GM19438 (cell line): Measurements from ENCODE around the gene EGFL8.

ENCODE experiments used
- ATAC-seq: cut with Tn5 transposase; IDR thresholded peaks from one replicate; pipeline ENCODE4 v1.9.1; 2021; ENCODE audit warnings: low read depth; ENCODE audit not compliant: unreplicated experiment

EGFL8 gene

DNA sequence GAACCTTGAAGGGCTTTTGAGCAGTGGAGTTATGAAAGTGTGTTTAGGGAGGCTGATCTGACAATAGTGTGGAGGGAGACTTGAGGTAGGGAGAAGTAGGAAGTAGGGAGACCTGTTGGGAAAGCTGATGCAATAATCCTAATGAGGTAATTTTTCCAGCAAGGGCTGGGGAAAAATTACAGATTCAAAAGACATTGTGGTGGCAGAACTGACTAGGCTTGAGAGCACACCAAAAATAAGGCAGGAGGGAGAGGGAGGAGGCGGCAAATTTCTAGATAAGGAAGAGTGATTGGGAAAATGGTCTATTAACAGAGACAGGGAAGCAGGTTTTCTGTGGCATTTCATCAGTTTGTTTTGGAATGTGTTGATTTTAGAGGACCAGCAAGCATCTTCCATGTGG is 18.1 kb upstream of the EGFL8 start:
- ATAC-seq, result no peak

DNA sequence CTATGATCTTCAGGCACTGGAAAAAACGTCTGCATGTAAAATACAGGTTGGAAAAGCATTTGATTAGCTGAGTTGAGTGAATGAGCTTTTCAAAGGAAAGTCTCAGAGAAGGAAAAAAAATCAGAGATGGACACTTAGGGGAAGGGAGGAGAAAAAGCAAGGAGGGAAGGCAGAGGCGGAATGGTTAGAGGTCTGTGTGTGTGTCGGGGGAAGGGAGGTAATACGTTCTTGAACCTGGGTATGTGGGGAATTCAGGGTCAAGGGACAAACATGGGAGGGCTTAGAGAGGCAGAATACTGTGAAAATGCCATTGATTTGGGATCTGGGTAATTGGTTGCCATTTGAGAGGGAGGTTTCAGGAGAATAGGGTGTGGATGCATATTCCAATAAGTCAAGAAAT is 17.7 kb upstream of the EGFL8 start:
- ATAC-seq, result no peak

DNA sequence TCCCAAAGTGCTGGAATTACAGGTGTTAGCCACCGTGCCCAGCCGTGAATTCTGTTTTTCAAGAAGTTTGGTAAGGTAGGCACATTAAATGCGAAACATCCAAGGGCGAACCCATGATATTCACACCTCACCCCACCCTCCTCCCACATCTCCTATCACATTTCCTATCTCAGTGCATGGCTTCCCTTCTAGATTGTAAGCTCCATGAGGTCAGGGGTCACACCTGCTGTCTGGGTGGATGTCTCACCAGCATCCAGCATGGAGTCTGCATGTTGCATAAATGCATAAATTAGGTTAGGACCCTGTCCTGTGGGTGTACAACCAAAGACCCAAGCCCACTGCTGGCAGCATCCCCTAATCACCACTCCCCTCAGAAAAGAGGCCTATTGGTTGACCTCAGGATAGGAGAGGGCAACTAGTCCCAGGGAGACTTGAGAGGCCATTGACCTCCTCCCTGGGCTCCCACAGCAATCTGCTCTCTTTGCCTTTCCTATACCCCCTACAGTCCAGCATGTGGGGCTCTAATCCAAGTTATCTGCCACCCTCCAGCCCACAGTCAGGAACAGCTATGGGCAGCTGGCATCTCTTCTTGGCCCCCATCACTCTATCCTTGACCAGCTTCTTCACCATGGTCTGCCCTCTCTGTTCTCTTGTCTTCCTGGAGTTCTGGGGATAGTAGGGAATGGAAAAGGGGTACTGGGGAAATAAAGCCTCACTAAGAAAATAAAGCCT is 16.8 kb upstream of the EGFL8 start:
- ATAC-seq, result no peak

DNA sequence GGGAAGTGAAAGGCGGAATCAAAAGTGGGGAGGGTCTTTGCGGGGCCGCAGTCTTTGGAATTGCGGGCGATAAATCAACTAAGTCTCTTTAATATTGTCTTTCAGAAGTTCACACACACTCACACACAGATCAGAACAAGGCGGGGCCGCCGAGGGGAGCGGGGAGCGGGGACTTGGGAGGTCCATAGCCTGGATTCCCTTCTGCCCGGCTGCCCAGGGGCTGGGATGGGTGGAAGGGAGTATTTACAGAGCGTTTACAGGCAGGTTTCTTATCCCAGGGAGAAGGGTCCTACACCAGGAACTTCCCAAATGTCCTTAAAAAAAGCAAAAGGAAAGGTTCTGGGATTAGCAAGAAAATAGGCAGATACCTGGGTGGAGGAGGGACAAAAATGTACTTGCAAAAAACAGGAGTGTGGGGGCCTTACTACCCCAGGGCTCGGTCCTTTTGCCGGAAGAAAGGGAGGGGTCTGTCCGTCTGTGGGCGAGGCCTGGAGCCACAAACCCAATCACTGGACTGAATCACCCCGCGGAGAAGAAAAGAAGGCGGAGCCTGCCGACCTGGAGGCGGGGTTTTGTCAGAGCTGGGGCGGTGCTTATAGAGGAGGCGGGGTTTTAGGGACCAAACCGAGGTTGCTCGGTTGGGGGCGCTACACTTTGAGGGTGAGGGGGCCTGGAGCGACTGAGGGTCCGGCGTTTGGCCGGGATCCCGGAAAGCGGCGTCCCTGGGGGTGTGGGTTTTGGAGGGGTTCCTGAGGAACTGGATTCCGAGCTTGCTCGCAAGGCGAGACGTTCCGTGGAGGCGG is 15.9 kb upstream of the EGFL8 start:
- no peak for ATAC-seq

DNA sequence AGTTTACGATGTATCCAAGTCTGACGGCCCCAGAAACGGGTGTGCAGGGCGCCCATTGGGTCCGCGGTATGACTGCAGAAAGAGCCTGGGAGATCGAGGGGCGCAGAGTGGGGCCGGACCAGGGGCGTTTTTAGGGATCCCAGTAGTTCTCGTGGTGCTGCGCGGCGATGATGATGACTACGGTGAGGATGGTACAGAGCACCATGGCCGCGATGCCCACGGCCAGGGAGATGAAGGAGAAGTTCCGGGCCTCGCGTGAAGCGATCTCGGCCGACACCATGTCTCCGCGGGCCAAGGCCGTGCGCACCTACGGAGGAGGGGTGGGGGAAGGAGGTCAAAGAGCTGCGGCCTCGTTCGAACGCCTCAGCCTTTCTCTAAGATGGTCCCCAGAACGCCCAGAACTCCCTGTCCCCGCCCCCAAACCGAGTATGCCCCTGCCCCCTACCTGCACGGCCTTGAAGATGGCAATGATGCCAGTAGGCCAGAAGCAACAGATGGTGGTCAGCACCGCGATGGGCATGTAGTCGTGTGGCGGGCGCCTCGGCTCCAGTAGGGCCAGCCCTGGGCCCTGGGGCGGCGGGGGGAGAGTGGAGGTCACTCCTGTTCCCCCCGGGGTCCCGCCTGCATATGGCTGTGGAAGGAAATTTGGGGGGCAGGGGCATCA is 15.2 kb upstream of the EGFL8 start:
- ATAC-seq, result no peak

DNA sequence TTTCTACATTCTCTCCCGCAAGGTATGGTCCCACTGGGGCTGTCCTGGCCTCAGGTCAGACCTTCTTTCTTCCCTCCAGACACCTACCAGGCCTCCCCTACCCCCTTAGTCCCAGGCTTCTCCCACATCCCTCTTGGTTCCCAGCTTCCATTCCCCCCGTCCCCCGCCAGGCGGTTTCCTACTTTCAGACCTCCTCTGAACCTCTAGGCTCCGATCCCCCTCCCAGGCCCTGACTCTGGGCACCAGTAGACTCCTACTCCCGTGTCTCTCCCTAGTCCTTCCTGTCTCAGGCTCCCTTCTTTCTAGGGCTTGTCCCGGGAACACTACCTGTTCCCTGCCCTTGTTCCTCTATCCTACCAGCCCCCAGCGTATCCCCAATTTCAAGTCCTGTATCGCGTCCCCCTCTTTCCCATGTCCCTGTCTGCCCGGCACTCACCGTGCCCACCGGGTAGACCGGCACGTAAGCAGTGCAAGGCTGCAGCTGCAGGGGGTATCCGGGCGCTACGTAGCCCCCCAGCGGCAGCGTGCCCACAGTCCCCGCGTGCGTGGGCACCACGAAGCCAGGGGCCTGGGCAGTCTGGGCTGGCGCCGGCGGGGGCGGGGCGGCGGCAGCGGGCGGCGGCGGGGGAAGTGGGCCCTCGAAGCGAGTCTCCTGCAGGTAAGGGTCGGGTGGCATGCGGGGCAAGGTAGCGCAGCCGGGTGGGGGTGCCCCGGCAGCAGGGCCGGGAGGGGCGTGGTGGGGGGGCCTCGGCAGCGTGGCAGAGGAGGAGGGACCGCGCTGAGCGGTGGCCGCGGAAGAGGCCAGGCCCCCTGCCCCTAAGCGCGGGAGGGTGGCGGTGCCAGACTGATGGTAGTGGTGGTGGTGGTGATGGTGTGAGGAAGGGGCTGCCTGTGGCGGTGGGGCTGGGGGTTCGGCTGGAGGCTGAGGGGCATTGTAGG is 14.2 kb upstream of the EGFL8 start:
- no peak for ATAC-seq

DNA sequence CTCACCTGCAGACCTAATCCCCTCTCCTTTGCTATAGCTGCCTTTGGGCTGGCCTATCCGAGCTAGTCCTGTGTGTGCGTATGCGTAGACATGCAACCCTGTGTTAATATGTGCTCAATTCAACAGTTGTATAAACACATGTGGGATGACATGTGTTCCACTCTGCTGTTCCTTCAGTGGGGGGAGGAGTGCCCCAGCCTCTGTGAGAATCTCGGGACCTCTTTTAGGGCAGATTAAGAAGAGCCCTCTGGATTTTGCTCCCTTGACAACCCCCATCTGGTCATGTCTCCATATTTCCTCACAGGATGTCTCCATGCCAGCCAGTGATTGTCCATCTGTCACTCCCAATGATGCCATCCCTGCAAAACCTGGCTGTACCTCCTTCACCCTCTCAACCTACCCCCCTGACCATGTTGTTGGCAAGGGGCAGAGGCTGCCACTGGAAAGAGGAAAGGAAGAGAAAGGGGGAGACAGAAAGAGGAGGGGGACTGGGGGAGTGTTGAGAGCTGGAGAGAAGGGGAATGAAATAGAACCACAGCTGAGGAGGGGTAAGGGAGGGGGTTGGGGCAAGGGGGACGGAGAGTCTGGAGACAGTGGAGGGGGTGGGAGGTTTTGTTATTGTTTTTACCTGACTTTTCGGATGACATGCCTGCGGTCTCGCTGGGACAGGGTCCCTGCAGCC is 13.1 kb upstream of the EGFL8 start:
- ATAC-seq, result no peak

DNA sequence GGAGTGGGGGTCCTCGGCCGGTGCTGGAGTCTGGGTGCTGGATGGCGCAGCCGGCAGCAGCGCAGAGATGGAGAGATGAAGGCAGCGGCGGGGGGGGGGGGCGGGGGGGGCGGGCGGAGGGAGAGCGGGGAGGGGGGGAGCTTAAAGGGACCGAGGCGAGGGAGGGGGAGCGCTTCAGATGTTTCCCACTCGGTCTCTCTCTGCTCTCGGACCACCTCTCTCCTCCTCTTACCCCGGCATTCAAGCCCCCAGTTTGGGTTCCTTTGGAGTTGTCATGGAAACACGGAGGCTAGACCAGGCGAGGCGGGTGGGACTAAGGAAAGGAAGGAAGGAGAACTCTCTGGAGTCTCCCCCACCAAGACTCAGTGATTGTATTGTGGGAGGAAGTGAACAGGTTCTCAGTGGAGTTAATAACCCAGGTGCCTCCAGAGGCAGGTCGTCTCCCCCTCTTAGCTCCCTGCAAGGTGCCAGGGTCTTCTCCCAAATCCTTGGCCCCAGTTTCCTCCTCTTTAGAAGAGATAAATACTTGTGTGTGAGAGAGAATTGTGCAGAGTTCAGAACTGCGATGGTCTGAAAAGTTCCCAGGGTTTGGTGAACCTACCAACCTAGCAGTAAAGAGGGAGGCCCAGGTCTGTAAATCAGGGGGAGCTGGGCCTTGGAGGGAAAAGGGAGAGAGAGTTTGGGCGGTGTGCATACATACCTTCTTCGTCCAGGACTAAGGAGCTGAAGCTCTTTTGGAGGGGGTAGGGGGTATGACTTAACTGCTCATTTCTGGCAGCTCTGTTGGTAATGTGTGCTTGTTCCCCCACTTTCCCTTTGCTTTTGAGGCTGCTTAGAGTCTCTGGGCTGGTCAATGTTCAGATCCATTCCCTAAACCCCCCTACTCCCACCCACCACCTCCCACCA is 12.3 kb upstream of the EGFL8 start, which contains the start of gene PRRT1:
TSS of gene PRRT1 (minus strand) at position 77 of the 906 bp plus-strand sequence. CDS start 112 bp downstream, outside the sequence.
- ATAC-seq, result no peak

DNA sequence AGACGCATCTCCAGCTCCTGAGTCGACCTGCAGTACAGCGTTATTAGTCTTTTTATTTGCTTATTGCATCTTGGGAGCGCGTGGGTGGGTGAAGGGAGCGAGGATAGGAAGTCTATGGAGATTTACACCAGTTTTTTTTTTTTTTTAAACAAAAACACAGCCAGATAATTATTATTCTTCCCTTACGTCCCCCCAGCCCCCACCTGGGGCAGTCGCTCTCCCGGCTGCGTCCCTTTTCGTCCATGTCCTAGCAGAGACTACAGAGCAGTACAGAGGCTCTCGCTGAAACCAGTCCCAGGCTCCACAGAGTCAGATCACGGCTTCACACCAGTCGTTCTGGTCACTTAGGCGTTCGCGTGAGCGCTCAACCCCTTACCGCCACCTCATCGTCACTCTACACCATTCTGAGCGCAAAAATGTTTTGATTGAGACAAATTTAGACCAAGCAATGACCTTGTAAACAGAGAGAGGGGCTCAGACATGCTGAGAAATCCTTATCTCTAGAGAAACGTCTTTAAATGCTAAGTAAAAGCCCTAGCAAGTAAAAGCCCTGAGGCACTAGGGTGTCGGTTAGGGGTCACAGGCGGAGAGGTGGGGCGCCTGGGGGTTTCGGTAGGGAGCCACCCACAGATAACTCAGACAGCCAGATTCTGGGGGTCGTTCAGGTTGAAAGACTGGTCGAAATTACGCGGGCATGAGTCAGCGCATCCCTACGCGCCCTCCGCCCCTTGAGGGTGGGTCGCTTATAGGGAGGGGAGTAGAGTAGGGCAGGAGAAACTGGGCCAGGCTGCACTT is 11.4 kb upstream of the EGFL8 start:
- ATAC-seq, result no peak

DNA sequence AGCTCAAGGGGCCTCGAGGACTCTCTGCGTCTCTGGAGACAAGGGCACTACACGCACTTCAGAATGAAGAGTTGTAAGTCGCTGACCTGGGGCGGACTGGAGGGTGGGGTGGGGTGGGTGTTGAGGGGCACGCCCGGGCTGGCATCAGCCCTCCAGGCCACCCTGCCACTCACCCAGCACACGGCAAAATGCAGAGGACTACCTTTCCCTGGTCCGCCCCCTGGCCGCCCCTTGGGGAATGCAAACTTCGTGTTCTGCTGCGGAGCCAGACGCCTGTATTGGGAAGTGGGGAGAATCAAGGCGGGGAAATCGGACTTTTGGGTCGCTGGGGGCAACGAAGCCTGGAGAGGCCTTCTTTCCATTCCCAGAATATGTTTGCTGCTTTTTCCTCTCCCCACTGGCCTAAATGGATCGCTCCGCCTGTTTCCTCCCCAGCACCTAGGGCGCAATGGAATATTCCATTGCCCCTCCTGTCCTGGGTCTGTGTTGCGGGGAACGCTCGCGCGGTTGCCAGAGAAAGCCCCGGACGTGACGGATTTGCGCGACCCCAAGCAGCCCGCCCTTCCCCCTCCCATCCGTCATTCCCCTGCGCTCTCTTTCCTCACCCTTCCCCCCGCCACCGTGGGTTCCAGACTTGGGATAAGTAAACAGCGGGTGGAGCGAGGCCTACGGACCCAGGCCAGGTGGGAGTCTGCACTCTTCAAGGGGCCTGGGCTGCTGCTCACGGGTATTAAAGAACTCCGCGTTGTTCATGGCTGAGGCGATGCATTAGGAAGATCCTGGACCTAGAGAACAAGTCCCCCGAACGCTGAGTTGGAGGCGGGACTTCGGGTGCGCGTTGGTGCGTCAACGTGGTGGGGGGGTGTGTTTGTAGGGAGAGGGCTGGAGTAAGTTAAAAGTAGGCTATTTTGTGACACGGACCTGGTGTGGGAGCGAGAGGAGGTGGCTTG is 10.6 kb upstream of the EGFL8 start, which contains the start of gene PPT2:
TSS of gene PPT2 (plus strand) at position 578 of the 950 bp plus-strand sequence. CDS start 454 bp downstream, outside the sequence.
- no peak for ATAC-seq

DNA sequence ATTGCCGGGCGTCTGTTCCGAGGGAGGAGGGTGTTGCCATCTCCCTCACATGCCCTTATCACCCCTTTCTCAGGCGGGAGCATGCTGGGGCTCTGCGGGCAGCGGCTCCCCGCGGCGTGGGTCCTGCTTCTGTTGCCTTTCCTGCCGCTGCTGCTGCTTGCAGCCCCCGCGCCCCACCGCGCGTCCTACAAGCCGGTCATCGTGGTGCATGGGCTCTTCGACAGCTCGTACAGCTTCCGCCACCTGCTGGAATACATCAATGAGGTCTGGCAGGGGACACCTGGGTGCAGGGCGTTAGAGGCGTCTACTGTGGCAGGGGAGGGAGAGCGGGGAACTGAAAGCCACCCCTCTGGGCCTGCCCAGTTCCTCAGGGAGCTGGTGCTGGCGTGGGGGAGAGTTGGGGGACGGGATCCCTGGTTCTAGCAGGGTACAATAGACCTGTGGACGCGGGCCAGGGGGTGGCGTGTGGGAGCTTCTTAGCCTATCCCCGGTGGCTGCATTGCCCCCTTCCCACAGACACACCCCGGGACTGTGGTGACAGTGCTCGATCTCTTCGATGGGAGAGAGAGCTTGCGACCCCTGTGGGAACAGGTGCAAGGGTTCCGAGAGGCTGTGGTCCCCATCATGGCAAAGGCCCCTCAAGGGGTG is 9.8 kb upstream of the EGFL8 start:
- no peak for ATAC-seq

DNA sequence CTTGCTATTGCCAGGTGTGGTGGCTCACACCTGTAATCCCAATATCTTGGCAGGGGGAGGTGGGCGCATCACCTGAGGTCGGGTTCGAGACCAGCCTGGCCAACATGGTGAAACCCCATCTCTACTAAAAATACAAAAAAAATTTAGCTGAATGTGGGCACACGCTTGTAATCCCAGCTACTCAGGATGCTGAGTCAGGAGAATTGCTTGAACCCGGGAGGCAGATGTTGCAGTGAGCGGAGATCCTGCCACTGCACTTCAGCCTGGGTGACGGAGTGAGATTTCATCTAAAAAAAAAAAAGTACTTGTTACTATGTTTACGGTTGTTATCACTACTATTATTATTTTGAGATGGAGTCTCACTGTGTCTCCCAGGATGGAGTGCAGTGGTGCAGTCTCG is 7.5 kb upstream of the EGFL8 start:
- no peak for ATAC-seq

DNA sequence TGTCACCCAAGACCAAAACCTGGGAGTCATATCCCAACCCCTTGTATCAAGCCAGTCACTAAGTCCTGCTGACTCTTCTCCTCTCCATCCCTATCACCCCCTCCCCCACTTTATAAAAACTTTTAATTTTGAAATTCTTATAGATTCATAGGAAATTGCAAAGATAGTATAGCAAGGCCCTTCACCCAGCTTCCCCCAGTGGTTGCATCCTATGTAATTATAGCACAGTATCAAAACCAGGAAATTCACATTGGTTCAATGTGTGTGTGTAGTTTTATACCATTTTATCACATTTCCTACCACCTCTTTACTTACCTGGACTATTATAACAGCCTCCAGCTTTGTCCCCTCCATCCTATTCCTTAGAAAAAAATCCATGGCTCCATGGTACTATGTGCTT is 6.3 kb upstream of the EGFL8 start:
- ATAC-seq, result no peak

DNA sequence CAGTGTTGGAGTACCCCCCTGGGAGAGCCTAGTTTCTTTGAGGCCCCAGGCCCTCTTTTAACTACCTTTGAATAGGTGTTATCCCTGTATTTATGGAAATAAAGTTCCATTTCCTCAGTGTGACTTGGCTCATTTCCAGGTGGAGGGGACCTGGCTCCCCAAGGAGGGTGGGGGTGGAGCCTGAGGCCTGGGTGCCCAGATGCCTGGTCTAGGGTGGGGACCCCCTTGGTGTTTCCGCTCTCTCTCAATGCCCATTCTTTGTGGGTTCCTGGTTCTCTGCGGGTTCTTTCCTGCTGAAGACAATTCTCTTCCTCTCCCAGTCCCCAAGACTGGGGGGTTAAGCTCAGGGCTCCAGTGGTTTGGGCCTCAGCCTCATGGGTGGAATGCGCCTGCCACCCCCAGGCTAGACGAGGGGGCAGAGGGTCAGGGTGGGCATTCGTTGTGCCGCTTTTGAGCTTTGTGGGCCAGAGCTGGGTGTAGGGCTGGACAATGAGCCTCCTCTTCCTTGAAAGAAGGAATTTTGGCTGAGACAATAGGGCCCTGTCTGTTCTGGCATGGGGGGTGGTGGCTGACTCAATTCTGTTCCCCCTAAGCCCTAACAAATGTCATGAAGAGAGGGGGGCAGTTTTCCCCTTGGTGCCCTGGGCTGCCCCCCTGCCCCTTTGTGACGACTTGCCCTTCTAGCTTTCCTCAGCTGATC is 686 bp upstream of the EGFL8 start:
- ATAC-seq, result no peak

DNA sequence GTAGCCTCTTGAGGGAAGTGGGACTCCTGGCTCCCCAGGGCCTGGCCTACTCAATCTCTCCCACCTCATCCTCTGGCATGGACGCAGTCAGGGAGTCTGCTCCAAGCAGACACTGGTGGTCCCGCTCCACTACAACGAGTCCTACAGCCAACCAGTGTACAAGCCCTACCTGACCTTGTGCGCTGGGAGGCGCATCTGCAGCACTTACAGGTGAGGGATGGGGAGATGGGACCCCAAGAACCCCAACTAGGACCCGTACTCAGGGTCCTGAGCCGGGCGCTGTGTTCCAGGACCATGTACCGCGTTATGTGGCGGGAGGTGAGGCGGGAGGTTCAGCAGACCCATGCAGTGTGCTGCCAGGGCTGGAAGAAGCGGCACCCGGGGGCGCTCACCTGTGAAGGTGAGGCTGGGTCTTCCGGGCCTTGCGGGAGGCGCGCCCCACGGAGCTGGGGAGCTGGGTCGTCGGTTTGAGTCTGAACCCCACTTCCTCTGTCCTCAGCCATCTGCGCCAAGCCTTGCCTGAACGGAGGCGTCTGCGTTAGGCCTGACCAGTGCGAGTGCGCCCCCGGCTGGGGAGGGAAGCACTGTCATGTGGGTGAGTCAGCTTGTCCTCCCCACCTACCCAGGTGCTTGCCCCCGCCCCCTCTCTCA is 2.1 kb downstream of the EGFL8 start:
- ATAC-seq, result no peak
